Right atrium auricular region (tissue), 2 donors: ENCODE data around the gene GFOD1. TPM values are rescaled to one million over a fixed set of nuclear protein-coding genes. Genes with fewer than 3 reads are reported as not detected.

ENCODE experiments used
- DNase-seq: peaks from one replicate; pipeline ENCODE4 v3.0.0-alpha.2; 2019; ENCODE audit warnings: low spot score
- H3K27ac ChIP-seq, 2 donors: fragments of 200-600 bp; sonication (generic); 1 replicate in 1 of 2; 2 replicates in 1 of 2; pipeline ENCODE4 v1.5.1; 2016 to 2019
- H3K27me3 ChIP-seq, 2 donors: fragments of 200-600 bp; sonication (generic); one replicate each; pipeline versions ENCODE4 v1.5.1 to v1.6.0; 2017 to 2019
- H3K36me3 ChIP-seq: fragments of 200-600 bp; sonication (generic); one replicate; pipeline ENCODE4 v1.5.1; 2016
- H3K4me1 ChIP-seq, 2 donors: fragments of 200-600 bp; sonication (generic); one replicate each; pipeline versions ENCODE4 v1.5.1 to v1.6.0; 2017 to 2019
- H3K4me3 ChIP-seq, 2 donors: fragments of 200-600 bp; sonication (generic); 1 replicate in 1 of 2; 2 replicates in 1 of 2; pipeline ENCODE4 v1.5.1; 2017 to 2019; ENCODE audit warnings: mild to moderate bottlenecking in 1 of 2, moderate library complexity in 1 of 2
- H3K9me3 ChIP-seq, 2 donors: fragments of 200-600 bp; sonication (generic); one replicate each; pipeline ENCODE4 v1.5.1; 2019
- CTCF ChIP-seq, 2 donors: fragments of 200-600 bp; sonication (generic); IDR thresholded peaks; one replicate each; pipeline ENCODE4 v1.5.1; 2019; ENCODE audit warnings: antibody characterized with exemption in 2 of 2
- total RNA-seq, 2 donors: library from RNA; depleted of rRNA; stranded (reverse); fragments of >200 nt; gene quantifications; one replicate each; pipeline ENCODE4 v1.1.0, GENCODE V29; 2016

The GFOD1 gene
- total RNA-seq, 2 donors from 2014 or later: 66.2 to 96.3 TPM

GRCh38 chr6:13415283-13415682, 72.1 kb downstream of the GFOD1 start:
- Histone ChIP-seq H3K27ac (peak overlapping the region; percentile 61 to 91), H3K27me3 (no peaks in the 10 kb centered on the region), H3K4me3 (no peak overlapping the region), H3K9me3 (no peaks in the 10 kb centered on the region), H3K4me1 (peaks cover 0 to 95% of the 10 kb centered on the region in 2 donors), H3K36me3 (no peaks in the 10 kb centered on the region)
- DNase-seq: no peak
- no peak for TF ChIP-seq CTCF (IDR thresholded peaks at IDR 0.05)

GRCh38 chr6:13413900-13414555, 73.4 kb downstream of the GFOD1 start:
- no peaks in the 10 kb centered on the region for H3K36me3 ChIP-seq
- H3K9me3 ChIP-seq: no peaks in the 10 kb centered on the region
- peak; percentile 71 for DNase-seq
- no peak for TF ChIP-seq CTCF (IDR thresholded peaks at IDR 0.05)
- H3K4me3 ChIP-seq: no peak overlapping the region
- no peaks in the 10 kb centered on the region for H3K27me3 ChIP-seq
- H3K27ac ChIP-seq: peak overlapping the region; percentile 61 to 91
- peaks cover 0 to 92% of the 10 kb centered on the region in 2 donors for H3K4me1 ChIP-seq

GRCh38 chr6:13413466-13413862, 73.9 kb downstream of the GFOD1 start:
- H3K4me3 ChIP-seq: no peak overlapping the region
- H3K27me3 ChIP-seq: no peaks in the 10 kb centered on the region
- H3K27ac ChIP-seq: peak overlapping the region; percentile 61 to 91
- DNase-seq: peak; percentile 67
- no peaks in the 10 kb centered on the region for H3K36me3 ChIP-seq
- peaks cover 0 to 90% of the 10 kb centered on the region in 2 donors for H3K4me1 ChIP-seq
- TF ChIP-seq CTCF (IDR thresholded peaks at IDR 0.05): no peak
- no peaks in the 10 kb centered on the region for H3K9me3 ChIP-seq

- no peak for TF ChIP-seq CTCF (IDR thresholded peaks at IDR 0.05)
- no peaks in the 10 kb centered on the region for H3K36me3 ChIP-seq
- H3K27me3 ChIP-seq: no peaks in the 10 kb centered on the region
- peak overlapping the region; percentile 61 to 91 for H3K27ac ChIP-seq
- H3K4me3 ChIP-seq: no peak overlapping the region
- DNase-seq: no peak
- H3K4me1 ChIP-seq: peaks cover 0 to 90% of the 10 kb centered on the region in 2 donors
- H3K9me3 ChIP-seq: no peaks in the 10 kb centered on the region
Observed at GRCh38 chr6:13412639-13413465, 74.5 kb downstream of the GFOD1 start.

- Histone ChIP-seq H3K27me3 (no peaks in the 10 kb centered on the region), H3K9me3 (no peaks in the 10 kb centered on the region), H3K36me3 (no peaks in the 10 kb centered on the region), H3K4me3 (no peak overlapping the region), H3K4me1 (peaks cover 0 to 90% of the 10 kb centered on the region in 2 donors), H3K27ac (peak overlapping the region; percentile 61 to 91)
- peak; percentile 5 for DNase-seq
- TF ChIP-seq CTCF (IDR thresholded peaks at IDR 0.05): no peak
Observed at GRCh38 chr6:13412211-13412610, 75.2 kb downstream of the GFOD1 start.
